Measurements from ENCODE around the gene CA6.
A peak's percentile ranks its signal among the peaks of the same experiment; 100 is the strongest.

The CA6 gene

DNA sequence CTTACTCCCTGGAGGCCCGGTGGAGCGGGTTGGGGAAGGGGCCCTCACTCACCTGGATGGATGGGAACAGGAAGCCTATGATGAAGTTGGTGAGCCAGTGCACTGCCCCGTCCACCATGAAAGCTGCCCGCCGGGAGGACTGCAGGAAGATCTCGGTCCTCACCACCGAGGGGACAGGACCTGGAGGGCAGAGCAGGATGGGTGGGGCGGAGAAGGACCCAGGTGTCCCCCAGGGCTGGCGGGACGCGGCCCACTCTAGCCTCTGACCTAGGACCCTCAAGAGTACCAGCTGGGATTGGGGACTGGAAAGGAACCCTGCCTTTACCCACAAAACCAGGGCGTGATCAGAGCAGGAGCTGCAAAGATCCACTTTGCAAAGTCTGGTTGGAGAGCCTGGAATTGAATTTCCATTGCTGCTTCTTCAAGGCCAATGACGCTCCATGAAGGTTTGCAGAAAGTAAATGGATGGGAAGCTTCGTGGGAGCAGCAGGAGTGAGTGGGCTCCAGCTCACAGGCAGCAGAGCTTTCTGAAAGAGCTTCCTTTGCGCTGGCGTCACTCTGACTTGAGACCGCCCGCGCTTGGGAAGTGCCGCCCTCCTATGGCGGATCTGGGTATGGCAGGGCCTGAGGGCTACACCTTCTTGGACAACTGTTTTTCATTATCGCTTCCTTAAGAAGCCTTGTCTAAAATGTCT, 59.2 kb downstream of the CA6 start:
- TF ChIP-seq, protein P1, sequence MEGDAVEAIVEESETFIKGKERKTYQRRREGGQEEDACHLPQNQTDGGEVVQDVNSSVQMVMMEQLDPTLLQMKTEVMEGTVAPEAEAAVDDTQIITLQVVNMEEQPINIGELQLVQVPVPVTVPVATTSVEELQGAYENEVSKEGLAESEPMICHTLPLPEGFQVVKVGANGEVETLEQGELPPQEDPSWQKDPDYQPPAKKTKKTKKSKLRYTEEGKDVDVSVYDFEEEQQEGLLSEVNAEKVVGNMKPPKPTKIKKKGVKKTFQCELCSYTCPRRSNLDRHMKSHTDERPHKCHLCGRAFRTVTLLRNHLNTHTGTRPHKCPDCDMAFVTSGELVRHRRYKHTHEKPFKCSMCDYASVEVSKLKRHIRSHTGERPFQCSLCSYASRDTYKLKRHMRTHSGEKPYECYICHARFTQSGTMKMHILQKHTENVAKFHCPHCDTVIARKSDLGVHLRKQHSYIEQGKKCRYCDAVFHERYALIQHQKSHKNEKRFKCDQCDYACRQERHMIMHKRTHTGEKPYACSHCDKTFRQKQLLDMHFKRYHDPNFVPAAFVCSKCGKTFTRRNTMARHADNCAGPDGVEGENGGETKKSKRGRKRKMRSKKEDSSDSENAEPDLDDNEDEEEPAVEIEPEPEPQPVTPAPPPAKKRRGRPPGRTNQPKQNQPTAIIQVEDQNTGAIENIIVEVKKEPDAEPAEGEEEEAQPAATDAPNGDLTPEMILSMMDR (IDR thresholded peaks at IDR 0.05): peak; percentile 95
- TF ChIP-seq ZFX (IDR thresholded peaks at IDR 0.05; ENCODE audit: borderline replicate concordance): no peak
- no peak overlapping the region for H3K27ac ChIP-seq

DNA sequence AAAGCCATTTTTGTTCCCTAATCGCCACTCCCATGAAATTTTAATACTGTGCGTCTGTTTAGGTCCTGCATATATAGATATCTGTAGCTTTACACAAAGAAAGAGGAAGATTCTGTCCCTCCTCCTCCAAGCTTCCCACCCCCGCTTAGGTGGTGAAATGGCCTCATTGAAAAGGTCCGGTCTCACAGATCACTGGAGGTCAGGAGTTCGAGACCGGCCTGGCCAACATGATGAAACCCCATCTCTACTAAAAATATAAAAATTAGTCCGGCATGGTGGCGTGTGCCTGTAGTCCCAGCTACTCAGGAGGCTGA, 59.7 kb downstream of the CA6 start:
- no peak overlapping the region for H3K27ac ChIP-seq
- no peak for TF ChIP-seq ZFX (IDR thresholded peaks at IDR 0.05; ENCODE audit: borderline replicate concordance)
- TF ChIP-seq, protein P1 (IDR thresholded peaks at IDR 0.05): peak; percentile 62

DNA sequence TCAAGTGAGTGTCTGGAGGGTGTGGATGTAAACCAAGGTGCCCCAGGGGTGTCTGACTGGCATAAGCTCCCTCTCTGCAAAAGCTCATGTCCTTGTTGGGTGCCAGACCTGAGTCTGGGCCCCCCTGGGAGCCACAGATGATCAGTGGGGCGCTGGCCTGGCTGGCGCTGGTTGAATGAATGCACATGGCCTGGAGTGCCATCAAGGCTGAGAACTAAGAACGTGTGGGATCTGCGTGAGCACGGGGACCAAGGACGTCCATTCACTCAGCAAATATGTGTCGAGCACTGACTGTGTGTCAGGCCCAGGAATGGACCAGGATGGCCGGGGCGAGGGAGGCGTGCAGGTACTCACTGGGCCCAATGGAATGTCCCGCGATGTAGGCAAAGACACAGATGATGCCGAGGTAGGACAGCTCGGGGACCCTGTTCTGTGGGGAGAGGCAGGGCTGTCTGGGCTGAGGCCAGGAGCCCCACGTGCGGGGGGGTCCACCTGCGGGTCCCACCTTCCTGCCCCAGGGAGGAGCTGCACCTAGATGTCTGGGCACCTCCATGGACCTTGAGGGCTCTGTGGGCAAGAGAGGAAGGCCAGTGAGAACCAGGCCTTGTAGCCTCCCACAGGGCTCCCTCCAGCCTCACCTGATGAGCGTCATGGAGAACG, 61.4 kb downstream of the CA6 start:
- H3K27ac ChIP-seq: no peak overlapping the region
- TF ChIP-seq, protein P1 (IDR thresholded peaks at IDR 0.05): no peak
- TF ChIP-seq ZFX (IDR thresholded peaks at IDR 0.05; ENCODE audit: borderline replicate concordance): no peak

DNA sequence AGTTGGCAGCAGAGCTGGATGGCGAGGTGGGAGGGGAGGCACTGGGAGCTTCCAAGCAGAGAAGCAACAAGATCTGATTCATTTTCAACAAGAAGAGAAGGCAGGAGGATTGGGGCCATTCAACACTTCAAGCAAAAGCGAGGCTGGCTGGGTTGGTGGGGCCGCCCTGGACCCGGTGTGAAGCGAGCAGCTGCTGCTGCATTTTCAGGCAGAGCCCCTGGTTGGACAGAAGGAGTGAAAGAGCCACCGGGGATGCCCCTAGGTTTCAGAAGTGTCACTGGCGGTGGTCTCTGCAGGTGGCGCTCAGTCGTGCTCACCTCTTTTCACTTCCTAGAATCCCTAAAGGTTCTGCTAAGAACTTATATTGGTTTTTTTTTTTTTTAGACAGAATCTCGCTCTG, 62.6 kb downstream of the CA6 start:
- TF ChIP-seq, protein P1 (IDR thresholded peaks at IDR 0.05): no peak
- no peak for TF ChIP-seq ZFX (IDR thresholded peaks at IDR 0.05; ENCODE audit: borderline replicate concordance)
- H3K27ac ChIP-seq: no peak overlapping the region

GRCh38 chr1:9009438-9010370, 64.0 kb downstream of the CA6 start:
- no peak overlapping the region for H3K27ac ChIP-seq
- no peak for TF ChIP-seq ZFX (IDR thresholded peaks at IDR 0.05; ENCODE audit: borderline replicate concordance)
- TF ChIP-seq, protein P1 (IDR thresholded peaks at IDR 0.05): peak; percentile 49

DNA sequence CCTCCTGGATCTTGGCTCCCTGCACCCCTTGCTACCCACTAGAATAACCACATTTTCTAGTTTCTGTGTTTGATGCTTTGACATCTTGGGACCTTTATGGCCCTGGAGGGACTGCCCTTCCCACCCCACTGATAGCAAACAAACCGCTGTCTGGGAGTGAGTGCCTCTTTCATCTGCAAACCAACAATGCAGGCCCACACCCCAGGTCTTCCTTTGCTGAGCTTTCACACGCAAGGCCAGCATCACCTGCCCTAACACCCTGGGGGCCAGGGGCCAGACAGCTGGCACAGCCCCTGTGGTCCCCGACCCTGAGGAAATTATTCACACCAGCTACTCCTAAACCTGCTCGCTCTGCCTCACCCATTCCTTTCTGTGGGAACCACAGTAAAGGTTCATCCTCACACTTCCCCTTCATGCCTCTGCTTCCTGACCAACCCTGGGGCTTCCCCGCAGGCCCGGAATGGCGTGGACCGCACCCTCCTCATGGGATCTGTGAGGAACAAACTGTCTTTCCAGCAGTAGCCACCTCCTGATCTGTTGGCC, 65.2 kb downstream of the CA6 start:
- no peak for TF ChIP-seq ZFX (IDR thresholded peaks at IDR 0.05; ENCODE audit: borderline replicate concordance)
- TF ChIP-seq, protein P1 (IDR thresholded peaks at IDR 0.05): no peak
- H3K27ac ChIP-seq: no peak overlapping the region

All from 22Rv1 (cell line).